ENCODE data around the gene ADARB2.

DNA sequence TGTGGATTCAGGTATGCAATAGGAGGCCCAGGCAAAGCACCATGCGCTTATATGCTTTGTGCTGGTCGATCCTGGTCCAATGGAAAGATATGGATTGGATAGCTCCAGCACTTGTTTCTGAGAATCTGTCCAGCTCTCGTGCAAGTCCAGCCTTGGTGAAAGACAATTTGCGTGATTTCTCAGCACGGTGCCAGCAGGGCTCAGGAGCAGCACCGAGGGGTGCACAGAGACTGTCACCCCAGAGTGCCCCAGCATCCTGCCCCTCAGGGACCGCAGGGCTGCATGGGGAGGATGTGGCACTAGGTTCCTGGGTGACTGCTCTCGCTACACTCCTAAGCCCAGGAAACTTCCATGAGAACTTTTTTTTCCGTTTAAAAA lies 455.9 kb downstream of the ADARB2 start:
- TF ChIP-seq, protein P1, sequence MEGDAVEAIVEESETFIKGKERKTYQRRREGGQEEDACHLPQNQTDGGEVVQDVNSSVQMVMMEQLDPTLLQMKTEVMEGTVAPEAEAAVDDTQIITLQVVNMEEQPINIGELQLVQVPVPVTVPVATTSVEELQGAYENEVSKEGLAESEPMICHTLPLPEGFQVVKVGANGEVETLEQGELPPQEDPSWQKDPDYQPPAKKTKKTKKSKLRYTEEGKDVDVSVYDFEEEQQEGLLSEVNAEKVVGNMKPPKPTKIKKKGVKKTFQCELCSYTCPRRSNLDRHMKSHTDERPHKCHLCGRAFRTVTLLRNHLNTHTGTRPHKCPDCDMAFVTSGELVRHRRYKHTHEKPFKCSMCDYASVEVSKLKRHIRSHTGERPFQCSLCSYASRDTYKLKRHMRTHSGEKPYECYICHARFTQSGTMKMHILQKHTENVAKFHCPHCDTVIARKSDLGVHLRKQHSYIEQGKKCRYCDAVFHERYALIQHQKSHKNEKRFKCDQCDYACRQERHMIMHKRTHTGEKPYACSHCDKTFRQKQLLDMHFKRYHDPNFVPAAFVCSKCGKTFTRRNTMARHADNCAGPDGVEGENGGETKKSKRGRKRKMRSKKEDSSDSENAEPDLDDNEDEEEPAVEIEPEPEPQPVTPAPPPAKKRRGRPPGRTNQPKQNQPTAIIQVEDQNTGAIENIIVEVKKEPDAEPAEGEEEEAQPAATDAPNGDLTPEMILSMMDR (IDR thresholded peaks at IDR 0.05; ENCODE audit: low read depth, low read length, poor library complexity, severe bottlenecking): no peak
- no peak for TF ChIP-seq EZH2phosphoT487 (IDR thresholded peaks at IDR 0.05; ENCODE audit: borderline replicate concordance, low read length)

Measured in DOHH2 (cell line).